ENCODE data around the gene PDZD4.
A peak's percentile ranks its signal among the peaks of the same experiment; 100 is the strongest.

PDZD4 gene

GRCh38 chrX:153812220-153812619 is 18.1 kb downstream of the PDZD4 start:
- no peak for DNase-seq (ENCODE audit: low read depth)

GRCh38 chrX:153807976-153808375 is 22.4 kb downstream of the PDZD4 start:
- no peak for DNase-seq (ENCODE audit: low read depth)

- DNase-seq (ENCODE audit: low read depth), result no peak
Measured at GRCh38 chrX:153806999-153807575, 23.3 kb downstream of the PDZD4 start.

GRCh38 chrX:153805436-153805835 is 24.9 kb downstream of the PDZD4 start:
- DNase-seq (ENCODE audit: low read depth), result no peak

GRCh38 chrX:153804621-153805020 is 25.7 kb downstream of the PDZD4 start:
- no peak for DNase-seq (ENCODE audit: low read depth)

GRCh38 chrX:153804100-153804595 is 26.2 kb downstream of the PDZD4 start:
- DNase-seq (ENCODE audit: low read depth), result no peak

- DNase-seq (ENCODE audit: low read depth), result no peak
Measured at GRCh38 chrX:153803211-153804099, 26.9 kb downstream of the PDZD4 start.

GRCh38 chrX:153802513-153803045 is 27.8 kb downstream of the PDZD4 start:
- no peak for DNase-seq (ENCODE audit: low read depth)

- DNase-seq (ENCODE audit: low read depth), result no peak
Measured at GRCh38 chrX:153801669-153802068, 28.7 kb downstream of the PDZD4 start.

GRCh38 chrX:153800746-153801145 is 29.6 kb downstream of the PDZD4 start:
- no peak for DNase-seq (ENCODE audit: low read depth)

- no peak for DNase-seq (ENCODE audit: low read depth)
Measured at GRCh38 chrX:153800177-153800722, 30.1 kb downstream of the PDZD4 start.

- DNase-seq (ENCODE audit: low read depth), result no peak
Measured at GRCh38 chrX:153799326-153799725, 31.0 kb downstream of the PDZD4 start.

- no peak for DNase-seq (ENCODE audit: low read depth)
Measured at GRCh38 chrX:153797415-153798015, 32.8 kb downstream of the PDZD4 start.

- DNase-seq (ENCODE audit: low read depth), result no peak
Measured at GRCh38 chrX:153794897-153795816, 35.2 kb downstream of the PDZD4 start.

GRCh38 chrX:153794018-153794896 is 36.1 kb downstream of the PDZD4 start, which contains the start of the genes IDH3G and SSR4:
TSS of gene IDH3G (minus strand) at chrX:153794375. CDS start at chrX:153794326, 49 bp downstream.
TSS of gene SSR4 (plus strand) at chrX:153794668. CDS start at chrX:153794688, 20 bp downstream.
- DNase-seq (ENCODE audit: low read depth), result peak; percentile 76

- no peak for DNase-seq (ENCODE audit: low read depth)
Measured at GRCh38 chrX:153793291-153793690, 37.1 kb downstream of the PDZD4 start.

- no peak for DNase-seq (ENCODE audit: low read depth)
Measured at GRCh38 chrX:153792368-153792767, 38.0 kb downstream of the PDZD4 start.

- DNase-seq (ENCODE audit: low read depth), result no peak
Measured at GRCh38 chrX:153791104-153791852, 39.1 kb downstream of the PDZD4 start.

- no peak for DNase-seq (ENCODE audit: low read depth)
Measured at GRCh38 chrX:153789654-153790053, 40.7 kb downstream of the PDZD4 start.
